IMR-90 (cell line): ENCODE results near the gene CACNA2D1.

ENCODE experiments used
- BHLHE40 ChIP-seq: fragments of 150-350 bp; IDR thresholded peaks from 2 replicates; pipeline ENCODE4 v1.6.1; 2016; ENCODE audit warnings: mild to moderate bottlenecking, low read depth, low read length
- CTCF ChIP-seq: conservative IDR thresholded peaks from 2 replicates; pipeline ENCODE4 v1.5.1; 2012; ENCODE audit warnings: mild to moderate bottlenecking, low read depth, low read length, improper control_type of control experiment
- MXI1 ChIP-seq: IDR thresholded peaks from 2 replicates; pipeline ENCODE4 v1.6.1; 2012; ENCODE audit warnings: low read depth, mild to moderate bottlenecking, low read length, moderate library complexity, borderline replicate concordance
- POLR2A ChIP-seq: IDR thresholded peaks from 2 replicates; pipeline ENCODE4 v1.6.1; 2012; ENCODE audit warnings: mild to moderate bottlenecking, low read depth, low read length
- RAD21 ChIP-seq: IDR thresholded peaks from 2 replicates; pipeline ENCODE4 v1.6.1; 2012; ENCODE audit warnings: low read length, improper control_type of control experiment
- RFX5 ChIP-seq: IDR thresholded peaks from 2 replicates; pipeline ENCODE4 v1.8.0; 2012; ENCODE audit warnings: low read depth, mild to moderate bottlenecking, low read length, moderate library complexity
- SMC3 ChIP-seq: fragments of 150-350 bp; IDR thresholded peaks from 2 replicates; pipeline ENCODE4 v1.6.1; 2016; ENCODE audit warnings: low read depth, mild to moderate bottlenecking, antibody characterized with exemption, low read length, moderate library complexity

GRCh38 chr7:82015751-82016150, 427.8 kb downstream of the CACNA2D1 start:
- TF ChIP-seq CTCF (no peak), POLR2A (no peak), SMC3 (no peak), RAD21 (no peak), MXI1 (no peak), BHLHE40 (no peak), RFX5 (no peak)
